ENCODE results near the gene GAP43.

DNA sequence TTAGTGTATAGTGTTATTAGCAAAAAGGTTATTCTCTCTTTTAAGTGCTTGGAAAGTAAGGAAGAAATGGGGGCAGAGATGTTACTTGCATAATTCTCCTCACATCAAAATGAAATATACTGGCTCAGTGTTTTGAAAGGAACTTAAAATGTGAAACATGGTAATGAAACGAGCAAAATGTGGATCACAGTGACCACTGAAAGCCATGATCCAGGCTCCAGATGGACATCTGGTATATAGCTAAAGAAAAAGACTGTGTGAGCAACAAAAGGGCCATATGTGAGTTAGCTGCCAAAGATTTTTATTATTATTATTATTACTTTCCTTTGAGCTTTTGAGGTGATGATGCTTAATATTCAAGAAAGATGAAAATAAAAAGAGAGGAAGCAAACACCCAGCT lies 89.6 kb downstream of the GAP43 start:
- TF ChIP-seq, protein P1, sequence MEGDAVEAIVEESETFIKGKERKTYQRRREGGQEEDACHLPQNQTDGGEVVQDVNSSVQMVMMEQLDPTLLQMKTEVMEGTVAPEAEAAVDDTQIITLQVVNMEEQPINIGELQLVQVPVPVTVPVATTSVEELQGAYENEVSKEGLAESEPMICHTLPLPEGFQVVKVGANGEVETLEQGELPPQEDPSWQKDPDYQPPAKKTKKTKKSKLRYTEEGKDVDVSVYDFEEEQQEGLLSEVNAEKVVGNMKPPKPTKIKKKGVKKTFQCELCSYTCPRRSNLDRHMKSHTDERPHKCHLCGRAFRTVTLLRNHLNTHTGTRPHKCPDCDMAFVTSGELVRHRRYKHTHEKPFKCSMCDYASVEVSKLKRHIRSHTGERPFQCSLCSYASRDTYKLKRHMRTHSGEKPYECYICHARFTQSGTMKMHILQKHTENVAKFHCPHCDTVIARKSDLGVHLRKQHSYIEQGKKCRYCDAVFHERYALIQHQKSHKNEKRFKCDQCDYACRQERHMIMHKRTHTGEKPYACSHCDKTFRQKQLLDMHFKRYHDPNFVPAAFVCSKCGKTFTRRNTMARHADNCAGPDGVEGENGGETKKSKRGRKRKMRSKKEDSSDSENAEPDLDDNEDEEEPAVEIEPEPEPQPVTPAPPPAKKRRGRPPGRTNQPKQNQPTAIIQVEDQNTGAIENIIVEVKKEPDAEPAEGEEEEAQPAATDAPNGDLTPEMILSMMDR (IDR thresholded peaks at IDR 0.05; ENCODE audit: insufficient read depth, low read depth, low read length) = no peak
- TF ChIP-seq EZH2 (IDR thresholded peaks at IDR 0.05; ENCODE audit: insufficient read depth, low read length) = no peak

All from astrocyte (in vitro differentiated cells and primary cell).